Measurements from ENCODE around the gene EFHD1.
A peak's percentile ranks its signal among the peaks of the same experiment; 100 is the strongest.

Gene EFHD1

GRCh38 chr2:232633413-232634205 lies at the start of gene EFHD1:
EFHD1 (plus strand) TSS chr2:232633604; CDS start chr2:232633705, 101 bp downstream.
- H3K27ac ChIP-seq: no peak within 1 kb of the TSS
- TF ChIP-seq CTCF (IDR thresholded peaks at IDR 0.05): no peak

- TF ChIP-seq CTCF (IDR thresholded peaks at IDR 0.05): no peak
- TF ChIP-seq ZFX (IDR thresholded peaks at IDR 0.05; ENCODE audit: borderline replicate concordance): no peak
- H3K27ac ChIP-seq: no peak overlapping the region
These were observed 49.2 kb upstream of the EFHD1 start for GRCh38 chr2:232584238-232584637.

- H3K27ac ChIP-seq: no peak overlapping the region
- TF ChIP-seq ZFX (IDR thresholded peaks at IDR 0.05; ENCODE audit: borderline replicate concordance): no peak
- no peak for TF ChIP-seq CTCF (IDR thresholded peaks at IDR 0.05)
These were observed 46.4 kb upstream of the EFHD1 start for GRCh38 chr2:232586943-232587505.

DNA sequence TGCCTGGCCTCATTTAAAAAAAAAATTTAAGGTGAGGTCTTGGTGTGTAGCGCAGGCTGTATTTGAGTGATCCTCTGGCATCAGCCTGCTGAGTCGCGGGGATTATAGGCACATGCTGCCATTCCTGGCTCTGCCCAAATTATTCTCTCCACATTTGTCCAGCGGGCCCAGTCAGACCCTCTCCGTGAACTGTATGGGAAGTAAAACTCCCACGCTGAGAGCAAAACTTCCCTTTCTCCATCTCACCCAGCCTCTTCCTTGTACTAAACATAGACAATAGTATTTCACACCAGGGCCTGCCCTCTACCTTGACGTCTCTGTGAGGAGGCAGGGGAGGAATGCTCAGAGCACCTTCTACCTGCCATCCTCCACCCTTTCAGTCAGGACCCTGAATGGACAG lies 45.9 kb upstream of the EFHD1 start:
- H3K27ac ChIP-seq: no peak overlapping the region
- TF ChIP-seq ZFX (IDR thresholded peaks at IDR 0.05; ENCODE audit: borderline replicate concordance): no peak

DNA sequence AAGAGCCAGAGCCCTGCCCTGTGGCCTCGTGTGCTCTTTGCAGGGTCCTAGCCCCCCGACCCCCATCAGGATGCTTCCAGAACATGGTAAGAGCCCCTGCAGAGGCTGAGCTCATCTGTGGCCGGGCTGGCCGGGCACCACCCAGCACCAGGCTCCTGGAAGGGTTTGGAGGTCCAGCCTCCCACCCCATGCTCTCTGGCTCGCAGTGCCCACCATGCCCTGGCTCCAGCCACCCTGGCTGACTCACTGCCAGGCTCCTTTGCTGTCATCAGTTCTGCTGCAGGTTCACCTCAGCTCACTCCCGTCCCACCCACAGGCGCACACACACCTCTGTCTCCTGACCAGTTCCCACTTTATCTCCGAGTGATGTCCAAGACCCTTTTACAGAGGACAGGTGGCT lies 45.4 kb upstream of the EFHD1 start:
- TF ChIP-seq CTCF (IDR thresholded peaks at IDR 0.05) (no peak), ZFX (IDR thresholded peaks at IDR 0.05; ENCODE audit: borderline replicate concordance) (no peak)
- no peak overlapping the region for H3K27ac ChIP-seq

DNA sequence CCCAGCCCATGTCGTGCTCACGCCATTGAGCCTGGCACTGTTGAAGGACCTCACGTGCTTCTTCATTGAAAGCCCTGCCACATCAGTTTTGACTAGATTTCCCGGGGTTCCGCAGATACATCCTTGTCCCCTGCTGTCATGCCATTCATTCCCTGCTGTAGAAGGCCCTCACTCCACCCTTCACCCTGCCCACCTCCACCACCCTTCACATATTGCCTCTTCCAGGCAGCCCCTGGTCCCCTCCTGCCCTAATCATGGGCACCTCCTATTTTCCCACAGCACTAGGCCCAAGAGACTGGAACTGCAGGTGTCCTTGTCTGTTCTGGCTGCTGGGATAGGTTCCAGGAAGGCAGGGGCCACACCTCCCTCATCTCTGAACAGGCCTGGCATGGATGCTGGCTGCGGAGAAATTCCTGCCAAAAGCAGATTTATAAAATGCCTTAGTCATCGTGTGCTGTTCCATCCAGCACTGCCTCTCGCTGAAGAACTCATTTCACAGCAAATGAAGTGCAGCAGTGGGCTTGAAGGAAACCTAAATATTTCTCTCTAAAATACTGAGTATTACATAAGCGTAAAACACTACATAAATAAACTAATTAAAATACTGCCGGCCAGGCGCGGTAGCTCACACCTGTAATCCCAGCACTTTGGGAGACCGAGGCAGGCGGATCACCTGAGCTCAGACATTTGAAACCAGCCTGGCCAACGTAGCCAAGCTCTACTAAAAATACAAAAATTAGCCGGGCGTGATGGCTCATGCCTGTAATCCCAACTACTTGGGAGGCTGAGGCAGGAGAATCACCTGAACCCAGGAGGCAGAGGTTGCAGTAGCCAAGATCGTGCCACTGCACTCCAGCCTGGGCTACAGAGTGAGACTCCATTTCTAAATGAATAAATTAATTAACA lies 44.5 kb upstream of the EFHD1 start:
- H3K27ac ChIP-seq: no peak overlapping the region
- TF ChIP-seq ZFX (IDR thresholded peaks at IDR 0.05; ENCODE audit: borderline replicate concordance) (no peak), CTCF (IDR thresholded peaks at IDR 0.05) (no peak)

- TF ChIP-seq CTCF (IDR thresholded peaks at IDR 0.05) (no peak), ZFX (IDR thresholded peaks at IDR 0.05; ENCODE audit: borderline replicate concordance) (no peak)
- peak overlapping the region; percentile 25; the same call in 1 of the 2 replicates for H3K27ac ChIP-seq
These were observed 40.5 kb upstream of the EFHD1 start for GRCh38 chr2:232592772-232593395.
